B cell (primary cell): ENCODE results near the gene GABPB1. TPM values are rescaled to one million over a fixed set of nuclear protein-coding genes. Genes with fewer than 3 reads are reported as not detected.

ENCODE experiments used
- ATAC-seq: fragments of 200-7000 bp; cut with Tn5 transposase; one replicate; pipeline ENCODE4 v1.10.0; 2021; ENCODE audit warnings: low read depth, mild to moderate bottlenecking, moderate number of reproducible peaks, moderate library complexity
- CTCF ChIA-PET: fragments of 350-600 bp; sonication (Branson Sonifier 250); formaldehyde crosslinking; loops from one replicate; lab custom pipeline; 2021; ENCODE audit warnings: antibody characterized with exemption, inconsistent platforms; lab: Charles Lee
- POLR2A ChIA-PET: fragments of 350-600 bp; sonication (Branson Sonifier 250); formaldehyde crosslinking; loops from one replicate; lab custom pipeline; 2021; ENCODE audit warnings: antibody characterized with exemption; lab: Charles Lee
- DNase-seq: peaks from one replicate; pipeline ENCODE4 v3.0.0; 2013
- H2AFZ ChIP-seq: 2 replicates; pipeline ENCODE4 v1.6.1; 2012; ENCODE audit warnings: mild to moderate bottlenecking, low read depth, low read length; ENCODE audit not compliant: insufficient read depth, poor library complexity, severe bottlenecking
- H3K27ac ChIP-seq, 2 donors: 1 replicate in 1 of 2; 2 replicates in 1 of 2; pipeline ENCODE4 v1.5.1; 2012 to 2013; ENCODE audit warnings: low read length in 2 of 2, mild to moderate bottlenecking in 2 of 2, moderate library complexity in 1 of 2
- H3K27me3 ChIP-seq, 4 experiments: fragments of 200-600 bp in 1 of 4; sonication (generic) in 1 of 4; replicated peaks in 1 of 4; 1 replicate in 2 of 4; 2 replicates in 2 of 4; pipeline versions ENCODE4 v1.6.1 to v1.7.0; 2013 to 2016; ENCODE audit warnings: low read length in 3 of 4, mild to moderate bottlenecking in 2 of 4, mixed read lengths in 1 of 4, moderate library complexity in 1 of 4; ENCODE audit not compliant: insufficient read depth in 4 of 4, control insufficient read depth in 3 of 4; ENCODE audit errors: control extremely low read depth in 1 of 4
- H3K36me3 ChIP-seq, 2 experiments: replicated peaks in 1 of 2; 1 replicate in 1 of 2; 2 replicates in 1 of 2; pipeline versions ENCODE4 v1.6.1 to v1.7.1; 2013; ENCODE audit warnings: low read length in 1 of 2; ENCODE audit not compliant: insufficient read depth in 2 of 2, control insufficient read depth in 1 of 2; ENCODE audit errors: control extremely low read depth in 1 of 2, extremely low read depth in 1 of 2
- H3K4me1 ChIP-seq, 2 donors: fragments of 200-600 bp in 1 of 2; sonication (generic) in 1 of 2; 1 replicate in 1 of 2; 2 replicates in 1 of 2; pipeline versions ENCODE4 v1.5.1 to v1.6.1; 2013 to 2017; ENCODE audit warnings: low read length in 2 of 2; ENCODE audit not compliant: control insufficient read depth in 2 of 2, insufficient read depth in 2 of 2
- H3K4me2 ChIP-seq: replicated peaks from 2 replicates; pipeline ENCODE3; 2012; ENCODE audit warnings: mild to moderate bottlenecking, low read depth, low read length; ENCODE audit not compliant: poor library complexity, severe bottlenecking
- H3K4me3 ChIP-seq, 5 experiments: fragments of 200-600 bp in 1 of 5; sonication (generic) in 1 of 5; 1 replicate in 3 of 5; 2 replicates in 2 of 5; pipeline versions ENCODE4 v1.5.1 to v1.7.0; 2011 to 2016; ENCODE audit warnings: low read length in 4 of 5, mild to moderate bottlenecking in 4 of 5, low read depth in 2 of 5, control low read depth in 1 of 5, moderate library complexity in 1 of 5; ENCODE audit not compliant: insufficient read depth in 1 of 5; ENCODE audit errors: control extremely low read depth in 1 of 5, extremely low read depth in 1 of 5
- H3K79me2 ChIP-seq: fragments of 200-600 bp; sonication (generic); one replicate; pipeline ENCODE4 v1.6.0; 2016; ENCODE audit warnings: low read length; ENCODE audit not compliant: control insufficient read depth, insufficient read depth
- H3K9ac ChIP-seq: fragments of 200-600 bp; sonication (generic); 2 replicates; pipeline ENCODE4 v1.6.1; 2017; ENCODE audit warnings: mild to moderate bottlenecking, low read length, moderate library complexity
- H3K9me3 ChIP-seq, 3 donors: one replicate each; pipeline versions ENCODE4 v1.6.1 to v1.7.1; 2013; ENCODE audit warnings: low read length in 2 of 3; ENCODE audit not compliant: control insufficient read depth in 2 of 3, insufficient read depth in 1 of 3; ENCODE audit errors: control extremely low read depth in 1 of 3
- H4K20me1 ChIP-seq: 2 replicates; pipeline ENCODE4 v1.6.0; 2012; ENCODE audit warnings: mild to moderate bottlenecking, low read length; ENCODE audit not compliant: insufficient read depth, control insufficient read depth, poor library complexity, severe bottlenecking
- H3K27ac Mint-ChIP-seq: one replicate; pipeline ENCODE4 v1.8.0; 2021; ENCODE audit warnings: mixed read lengths
- H3K27me3 Mint-ChIP-seq: one replicate; pipeline ENCODE4 v1.8.0; 2021; ENCODE audit warnings: mixed read lengths
- H3K4me1 Mint-ChIP-seq: one replicate; pipeline ENCODE4 v1.8.0; 2021; ENCODE audit warnings: mixed read lengths
- H3K4me3 Mint-ChIP-seq: one replicate; pipeline ENCODE4 v1.8.0; 2021; ENCODE audit warnings: mixed read lengths
- H3K9me3 Mint-ChIP-seq: one replicate; pipeline ENCODE4 v1.8.0; 2022; ENCODE audit warnings: mixed read lengths; ENCODE audit not compliant: insufficient read depth
- EZH2 ChIP-seq: IDR thresholded peaks from 2 replicates; pipeline ENCODE4 v1.6.1; 2012; ENCODE audit warnings: borderline replicate concordance, low read depth, mild to moderate bottlenecking, moderate library complexity, low read length; ENCODE audit not compliant: insufficient read depth, poor library complexity, severe bottlenecking
- WGBS: methylation state at CpG from one replicate; pipeline ENCODE4 v1.1.5; 2013; ENCODE audit warnings: missing lambda C conversion rate; ENCODE audit not compliant: insufficient coverage; 5-methylcytosine and 5-hydroxymethylcytosine counted together
- intact Hi-C: fragments of 100-400 bp; cut with micrococcal nuclease; formaldehyde crosslinking; loops from one replicate; pipeline ENCODE4 v1.10.0; 2022
- polyA plus RNA-seq: library from polyadenylated mRNA; depleted of rRNA; stranded (reverse); fragments of >200 nt; gene quantifications from 2 replicates; pipeline ENCODE4 v1.2.3, GENCODE V29; 2012
- total RNA-seq, 2 donors: library from RNA; stranded (reverse); fragments of 120-200 nt in 1 of 2; gene quantifications; 1 replicate in 1 of 2; 2 replicates in 1 of 2; pipeline versions ENCODE4 v1.2.3 to v1.2.4, GENCODE V29; 2013 to 2022
- TF ChIP-seq, protein P1 (sequence below): fragments of 200-600 bp; IDR thresholded peaks from one replicate; pipeline ENCODE4 v1.8.0; 2022; ENCODE audit warnings: antibody characterized with exemption, mild to moderate bottlenecking

The GABPB1 gene
- total and polyA plus RNA-seq, 2 donors (not counting 1 experiment from before 2014, with no cell fraction given): 24.1 to 37.1 TPM

- peaks cover 2 to 4% of the 10 kb centered on the region in 2 donors for H3K4me1 ChIP-seq
- H3K4me1 Mint-ChIP-seq: peaks cover 17% of the 10 kb centered on the region
- H3K4me3 Mint-ChIP-seq: no peak overlapping the region
- intact Hi-C loops: no loop called here
- H3K27ac ChIP-seq: no peak overlapping the region
- H3K36me3 ChIP-seq: peaks cover 2 to 4% of the 10 kb centered on the region in 2 experiments
- H3K79me2 ChIP-seq: peaks cover 60% of the 10 kb centered on the region
- H4K20me1 ChIP-seq: no peaks in the 10 kb centered on the region
- no peaks in the 10 kb centered on the region for H3K9me3 Mint-ChIP-seq
- POLR2A ChIA-PET: no interaction called here
- no peak overlapping the region for H3K27ac Mint-ChIP-seq
- CTCF ChIA-PET: no interaction called here
- H3K9ac ChIP-seq: no peak overlapping the region
- no peak overlapping the region for H2AFZ ChIP-seq
- H3K4me2 ChIP-seq: no peak overlapping the region
- H3K27me3 Mint-ChIP-seq: no peaks in the 10 kb centered on the region
- no peak overlapping the region for H3K4me3 ChIP-seq
- H3K27me3 ChIP-seq: no peaks in the 10 kb centered on the region
- ATAC-seq (no peak), DNase-seq (no peak)
- TF ChIP-seq EZH2: no peak
- TF ChIP-seq, protein P1, sequence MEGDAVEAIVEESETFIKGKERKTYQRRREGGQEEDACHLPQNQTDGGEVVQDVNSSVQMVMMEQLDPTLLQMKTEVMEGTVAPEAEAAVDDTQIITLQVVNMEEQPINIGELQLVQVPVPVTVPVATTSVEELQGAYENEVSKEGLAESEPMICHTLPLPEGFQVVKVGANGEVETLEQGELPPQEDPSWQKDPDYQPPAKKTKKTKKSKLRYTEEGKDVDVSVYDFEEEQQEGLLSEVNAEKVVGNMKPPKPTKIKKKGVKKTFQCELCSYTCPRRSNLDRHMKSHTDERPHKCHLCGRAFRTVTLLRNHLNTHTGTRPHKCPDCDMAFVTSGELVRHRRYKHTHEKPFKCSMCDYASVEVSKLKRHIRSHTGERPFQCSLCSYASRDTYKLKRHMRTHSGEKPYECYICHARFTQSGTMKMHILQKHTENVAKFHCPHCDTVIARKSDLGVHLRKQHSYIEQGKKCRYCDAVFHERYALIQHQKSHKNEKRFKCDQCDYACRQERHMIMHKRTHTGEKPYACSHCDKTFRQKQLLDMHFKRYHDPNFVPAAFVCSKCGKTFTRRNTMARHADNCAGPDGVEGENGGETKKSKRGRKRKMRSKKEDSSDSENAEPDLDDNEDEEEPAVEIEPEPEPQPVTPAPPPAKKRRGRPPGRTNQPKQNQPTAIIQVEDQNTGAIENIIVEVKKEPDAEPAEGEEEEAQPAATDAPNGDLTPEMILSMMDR: no peak
- no peaks in the 10 kb centered on the region for H3K9me3 ChIP-seq
- WGBS: no CpG with 5 or more reads among the region's 4 CpGs
These were observed 21.8 kb downstream of the GABPB1 start for GRCh38 chr15:50333229-50333628.

DNA sequence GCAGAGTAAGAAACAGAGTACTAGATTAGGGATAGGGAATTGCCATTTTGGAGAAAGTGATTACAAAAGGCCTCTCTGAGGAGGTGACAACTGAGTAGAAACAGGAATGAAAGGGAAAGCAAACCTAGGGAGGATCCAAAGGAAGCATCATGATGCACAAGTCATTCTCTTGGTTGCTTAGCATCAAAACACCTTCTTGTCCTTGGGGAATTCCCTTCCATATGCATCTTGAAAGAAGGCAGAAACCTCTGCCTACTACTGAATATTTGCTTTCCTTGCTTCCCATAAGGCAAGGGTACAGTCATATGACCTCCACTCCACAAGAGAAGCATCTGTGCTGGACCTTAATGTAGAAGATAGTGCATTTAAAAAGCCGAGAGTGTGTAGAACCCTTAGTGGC is 24.1 kb downstream of the GABPB1 start:
- TF ChIP-seq, protein P1: no peak
- TF ChIP-seq EZH2: no peak
- Mint-ChIP-seq H3K9me3 (no peaks in the 10 kb centered on the region), H3K27ac (no peak overlapping the region), H3K4me1 (peaks cover 16% of the 10 kb centered on the region), H3K27me3 (no peaks in the 10 kb centered on the region), H3K4me3 (no peak overlapping the region)
- H3K36me3 ChIP-seq: peaks cover 2 to 4% of the 10 kb centered on the region in 2 experiments
- ATAC-seq (no peak), DNase-seq (no peak)
- H2AFZ ChIP-seq: no peak overlapping the region
- no CpG with 5 or more reads among the region's 1 CpG for WGBS
- H4K20me1 ChIP-seq: no peaks in the 10 kb centered on the region
- H3K4me3 ChIP-seq: no peak overlapping the region
- H3K79me2 ChIP-seq: peaks cover 61% of the 10 kb centered on the region
- ChIA-PET POLR2A (no interaction called here), CTCF (no interaction called here)
- H3K27me3 ChIP-seq: no peaks in the 10 kb centered on the region
- peaks cover 2 to 4% of the 10 kb centered on the region in 2 donors for H3K4me1 ChIP-seq
- intact Hi-C loops: no loop called here
- H3K9ac ChIP-seq: no peak overlapping the region
- H3K27ac ChIP-seq: no peak overlapping the region
- no peaks in the 10 kb centered on the region for H3K9me3 ChIP-seq
- H3K4me2 ChIP-seq: no peak overlapping the region
